ES-I3 (cell line): Measurements from ENCODE around the gene UCK2.

Experiments used
- H3K36me3 ChIP-seq: 2 replicates; pipeline ENCODE4 v1.6.1; 2013; ENCODE audit warnings: mild to moderate bottlenecking, low read length, control low read depth, moderate library complexity; ENCODE audit not compliant: insufficient read depth
- H3K4me1 ChIP-seq: 2 replicates; pipeline ENCODE4 v1.6.1; 2013; ENCODE audit warnings: mild to moderate bottlenecking, control low read depth, low read length; ENCODE audit not compliant: insufficient read depth
- H3K9ac ChIP-seq: 2 replicates; pipeline ENCODE4 v1.6.1; 2013; ENCODE audit warnings: low read depth, mild to moderate bottlenecking, low read length, moderate library complexity
- H3K9me3 ChIP-seq: 2 replicates; pipeline ENCODE4 v1.6.1; 2013; ENCODE audit warnings: mild to moderate bottlenecking, low read length, moderate library complexity; ENCODE audit not compliant: control insufficient read depth, insufficient read depth

UCK2 gene

GRCh38 chr1:165856021-165856420 is 28.6 kb downstream of the UCK2 start:
- no peaks in the 10 kb centered on the region for H3K36me3 ChIP-seq
- no peak overlapping the region for H3K9ac ChIP-seq
- H3K4me1 ChIP-seq: peaks cover 47% of the 10 kb centered on the region
- no peaks in the 10 kb centered on the region for H3K9me3 ChIP-seq

GRCh38 chr1:165856606-165857005 is 29.2 kb downstream of the UCK2 start:
- H3K9me3 ChIP-seq: no peaks in the 10 kb centered on the region
- no peak overlapping the region; the same call in 1 of the 2 replicates for H3K9ac ChIP-seq
- no peaks in the 10 kb centered on the region for H3K36me3 ChIP-seq
- peaks cover 47% of the 10 kb centered on the region for H3K4me1 ChIP-seq

GRCh38 chr1:165857046-165857801 is 29.8 kb downstream of the UCK2 start:
- Histone ChIP-seq H3K9ac (no peak overlapping the region), H3K4me1 (peaks cover 51% of the 10 kb centered on the region)

GRCh38 chr1:165858364-165858823 is 31.0 kb downstream of the UCK2 start:
- H3K36me3 ChIP-seq: no peaks in the 10 kb centered on the region
- H3K4me1 ChIP-seq: peaks cover 42% of the 10 kb centered on the region
- H3K9ac ChIP-seq: no peak overlapping the region
- H3K9me3 ChIP-seq: no peaks in the 10 kb centered on the region

More at GRCh38 chr1:165857046-165857801, 29.8 kb downstream of the UCK2 start:
- H3K36me3 ChIP-seq: no peaks in the 10 kb centered on the region
- no peaks in the 10 kb centered on the region for H3K9me3 ChIP-seq

- Histone ChIP-seq H3K9me3 (no peaks in the 10 kb centered on the region), H3K36me3 (no peaks in the 10 kb centered on the region), H3K9ac (no peak overlapping the region), H3K4me1 (peaks cover 34% of the 10 kb centered on the region)
Measured at GRCh38 chr1:165858967-165859845, 31.8 kb downstream of the UCK2 start.

GRCh38 chr1:165860065-165860464 is 32.7 kb downstream of the UCK2 start:
- Histone ChIP-seq H3K4me1 (peaks cover 31% of the 10 kb centered on the region), H3K9ac (no peak overlapping the region), H3K36me3 (no peaks in the 10 kb centered on the region; the same call in 1 of the 2 replicates), H3K9me3 (no peaks in the 10 kb centered on the region)

GRCh38 chr1:165861911-165862310 is 34.5 kb downstream of the UCK2 start:
- H3K4me1 ChIP-seq: peaks cover 13% of the 10 kb centered on the region
- no peaks in the 10 kb centered on the region; the same call in 1 of the 2 replicates for H3K36me3 ChIP-seq
- H3K9me3 ChIP-seq: no peaks in the 10 kb centered on the region
- no peak overlapping the region for H3K9ac ChIP-seq

- Histone ChIP-seq H3K4me1 (peaks cover 8% of the 10 kb centered on the region), H3K9ac (no peak overlapping the region), H3K36me3 (no peaks in the 10 kb centered on the region; the same call in 1 of the 2 replicates)
Measured at GRCh38 chr1:165862448-165862847, 35.0 kb downstream of the UCK2 start.

GRCh38 chr1:165863346-165863745 is 35.9 kb downstream of the UCK2 start:
- H3K9ac ChIP-seq: no peak overlapping the region
- H3K4me1 ChIP-seq: peaks cover 10% of the 10 kb centered on the region
- no peaks in the 10 kb centered on the region for H3K9me3 ChIP-seq
- no peaks in the 10 kb centered on the region; the same call in 1 of the 2 replicates for H3K36me3 ChIP-seq

More at GRCh38 chr1:165862448-165862847, 35.0 kb downstream of the UCK2 start:
- no peaks in the 10 kb centered on the region for H3K9me3 ChIP-seq

GRCh38 chr1:165865633-165866340 is 38.4 kb downstream of the UCK2 start:
- Histone ChIP-seq H3K9ac (no peak overlapping the region), H3K36me3 (no peaks in the 10 kb centered on the region; the same call in 1 of the 2 replicates), H3K4me1 (peaks cover 10% of the 10 kb centered on the region), H3K9me3 (no peaks in the 10 kb centered on the region)

GRCh38 chr1:165869343-165869742 is 41.9 kb downstream of the UCK2 start:
- H3K9me3 ChIP-seq: peaks cover 5% of the 10 kb centered on the region; the same call in 1 of the 2 replicates
- no peaks in the 10 kb centered on the region; the same call in 1 of the 2 replicates for H3K36me3 ChIP-seq
- no peak overlapping the region for H3K9ac ChIP-seq
- H3K4me1 ChIP-seq: peaks cover 5% of the 10 kb centered on the region; the same call in 1 of the 2 replicates

- peaks cover 5% of the 10 kb centered on the region; the same call in 1 of the 2 replicates for H3K4me1 ChIP-seq
- H3K9me3 ChIP-seq: peaks cover 5% of the 10 kb centered on the region; the same call in 1 of the 2 replicates
- H3K36me3 ChIP-seq: no peaks in the 10 kb centered on the region
- H3K9ac ChIP-seq: no peak overlapping the region
Measured at GRCh38 chr1:165871311-165872067, 44.1 kb downstream of the UCK2 start.

- Histone ChIP-seq H3K4me1 (no peaks in the 10 kb centered on the region; the same call in 1 of the 2 replicates), H3K9me3 (peaks cover 9% of the 10 kb centered on the region), H3K9ac (no peak overlapping the region), H3K36me3 (no peaks in the 10 kb centered on the region; the same call in 1 of the 2 replicates)
Measured at GRCh38 chr1:165873481-165873880, 46.1 kb downstream of the UCK2 start.
